ENCODE results near the gene PTPRM.

Gene PTPRM

GRCh38 chr18:8165095-8165494 is 598.0 kb downstream of the PTPRM start:
- H3K9me3 ChIP-seq (ENCODE audit: control insufficient read depth, insufficient read depth, low read depth, low read length), result no peaks in the 10 kb centered on the region
- TF ChIP-seq ZNF501 (tag by site-specific recombination; IDR thresholded peaks at IDR 0.05) (no peak), HOXD13 (CRISPR knock-in tag; IDR thresholded peaks at IDR 0.05; ENCODE audit: borderline replicate concordance) (no peak), ZNF221 (tag by site-specific recombination; IDR thresholded peaks at IDR 0.05; ENCODE audit: borderline replicate concordance) (no peak), ZNF677 (tag by site-specific recombination; IDR thresholded peaks at IDR 0.05) (no peak)
- POLR2A ChIA-PET, result no interaction called here
- CTCF ChIA-PET, result no interaction called here
- H3K27ac ChIP-seq (ENCODE audit: extremely low read depth, low read depth, low read length), result no peak overlapping the region
- no peaks in the 10 kb centered on the region for H3K36me3 ChIP-seq (ENCODE audit: control insufficient read depth in 2 of 2, insufficient read depth in 1 of 2, low read length in 2 of 2)
- no peak overlapping the region for H3K4me3 ChIP-seq (ENCODE audit: low read depth, low read length)
- peaks cover 7% of the 10 kb centered on the region for H3K4me1 ChIP-seq (ENCODE audit: control insufficient read depth, insufficient read depth, low read length)

- H3K27ac ChIP-seq (ENCODE audit: extremely low read depth, low read depth, low read length), result no peak overlapping the region
- TF ChIP-seq ZFP3 (tag by site-specific recombination; IDR thresholded peaks at IDR 0.05; ENCODE audit: low read depth) (no peak), ZNF792 (tag by site-specific recombination; IDR thresholded peaks at IDR 0.05) (no peak), ZNF214 (tag by site-specific recombination; IDR thresholded peaks at IDR 0.05; ENCODE audit: borderline replicate concordance) (no peak), ZNF391 (tag by site-specific recombination; IDR thresholded peaks at IDR 0.05; ENCODE audit: borderline replicate concordance, low read depth) (no peak)
- H3K4me3 ChIP-seq (ENCODE audit: low read depth, low read length), result no peak overlapping the region
- CTCF ChIA-PET, result no interaction called here
- peaks cover 7% of the 10 kb centered on the region for H3K4me1 ChIP-seq (ENCODE audit: control insufficient read depth, insufficient read depth, low read length)
- POLR2A ChIA-PET, result no interaction called here
- H3K9me3 ChIP-seq (ENCODE audit: control insufficient read depth, insufficient read depth, low read depth, low read length), result no peaks in the 10 kb centered on the region
- H3K36me3 ChIP-seq (ENCODE audit: control insufficient read depth in 2 of 2, insufficient read depth in 1 of 2, low read length in 2 of 2), result no peaks in the 10 kb centered on the region
Measured at GRCh38 chr18:8167026-8167425, 599.9 kb downstream of the PTPRM start.

GRCh38 chr18:8167673-8168072 is 600.6 kb downstream of the PTPRM start:
- Histone ChIP-seq H3K36me3 (ENCODE audit: control insufficient read depth in 2 of 2, insufficient read depth in 1 of 2, low read length in 2 of 2) (no peaks in the 10 kb centered on the region), H3K4me3 (ENCODE audit: low read depth, low read length) (no peak overlapping the region), H3K27ac (ENCODE audit: extremely low read depth, low read depth, low read length) (no peak overlapping the region), H3K9me3 (ENCODE audit: control insufficient read depth, insufficient read depth, low read depth, low read length) (no peaks in the 10 kb centered on the region), H3K4me1 (ENCODE audit: control insufficient read depth, insufficient read depth, low read length) (peaks cover 2% of the 10 kb centered on the region)
- POLR2A ChIA-PET, result no interaction called here
- CTCF ChIA-PET, result no interaction called here
- TF ChIP-seq ZNF362 (tag by site-specific recombination; IDR thresholded peaks at IDR 0.05) (no peak), ZNF473 (tag by site-specific recombination; IDR thresholded peaks at IDR 0.05) (no peak), EGR2 (tag by site-specific recombination; IDR thresholded peaks at IDR 0.05; ENCODE audit: low read depth) (no peak), ZSCAN30 (tag by site-specific recombination; IDR thresholded peaks at IDR 0.05) (no peak), SETDB1 (IDR thresholded peaks at IDR 0.05; ENCODE audit: insufficient read length, low read length) (no peak), ELK4 (IDR thresholded peaks at IDR 0.05; ENCODE audit: borderline replicate concordance, low read depth, low read length) (no peak), ZNF560 (tag by site-specific recombination; IDR thresholded peaks at IDR 0.05; ENCODE audit: borderline replicate concordance) (no peak), ZBTB26 (tag by site-specific recombination; optimal IDR thresholded peaks at IDR 0.05) (no peak), ZNF2 (tag by site-specific recombination; IDR thresholded peaks at IDR 0.05) (no peak), ZNF768 (tag by site-specific recombination; IDR thresholded peaks at IDR 0.05) (no peak), ZNF341 (tag by site-specific recombination; IDR thresholded peaks at IDR 0.05; ENCODE audit: low read depth) (no peak), ZNF513 (tag by site-specific recombination; IDR thresholded peaks at IDR 0.05) (no peak), ZNF394 (tag by site-specific recombination; IDR thresholded peaks at IDR 0.05; ENCODE audit: borderline replicate concordance) (no peak), SCRT2 (tag by site-specific recombination; IDR thresholded peaks at IDR 0.05) (no peak), ZNF521 (tag by site-specific recombination; IDR thresholded peaks at IDR 0.05) (no peak), ZNF324 (tag by site-specific recombination; IDR thresholded peaks at IDR 0.05) (no peak), ZNF280D (tag by site-specific recombination; IDR thresholded peaks at IDR 0.05) (no peak)

All from HEK293 (cell line).